ENCODE data around the gene ROBO4.

GRCh38 chr11:124841840-124842239 is 55.8 kb downstream of the ROBO4 start:
- TF ChIP-seq CTCF (conservative IDR thresholded peaks at IDR 0.05): no peak
- no peak for TF ChIP-seq ZFX (IDR thresholded peaks at IDR 0.05)

Measured in C4-2B (cell line).